Measurements from ENCODE around the gene STAT3. TPM values are rescaled to one million over a fixed set of nuclear protein-coding genes. Genes with fewer than 3 reads are reported as not detected.

The STAT3 gene
- total and polyA plus RNA-seq, 2 of the 13 experiments (the other 11 are each of a cell fraction or from before 2014, with no cell fraction given): 61.8 to 62.4 TPM

DNA sequence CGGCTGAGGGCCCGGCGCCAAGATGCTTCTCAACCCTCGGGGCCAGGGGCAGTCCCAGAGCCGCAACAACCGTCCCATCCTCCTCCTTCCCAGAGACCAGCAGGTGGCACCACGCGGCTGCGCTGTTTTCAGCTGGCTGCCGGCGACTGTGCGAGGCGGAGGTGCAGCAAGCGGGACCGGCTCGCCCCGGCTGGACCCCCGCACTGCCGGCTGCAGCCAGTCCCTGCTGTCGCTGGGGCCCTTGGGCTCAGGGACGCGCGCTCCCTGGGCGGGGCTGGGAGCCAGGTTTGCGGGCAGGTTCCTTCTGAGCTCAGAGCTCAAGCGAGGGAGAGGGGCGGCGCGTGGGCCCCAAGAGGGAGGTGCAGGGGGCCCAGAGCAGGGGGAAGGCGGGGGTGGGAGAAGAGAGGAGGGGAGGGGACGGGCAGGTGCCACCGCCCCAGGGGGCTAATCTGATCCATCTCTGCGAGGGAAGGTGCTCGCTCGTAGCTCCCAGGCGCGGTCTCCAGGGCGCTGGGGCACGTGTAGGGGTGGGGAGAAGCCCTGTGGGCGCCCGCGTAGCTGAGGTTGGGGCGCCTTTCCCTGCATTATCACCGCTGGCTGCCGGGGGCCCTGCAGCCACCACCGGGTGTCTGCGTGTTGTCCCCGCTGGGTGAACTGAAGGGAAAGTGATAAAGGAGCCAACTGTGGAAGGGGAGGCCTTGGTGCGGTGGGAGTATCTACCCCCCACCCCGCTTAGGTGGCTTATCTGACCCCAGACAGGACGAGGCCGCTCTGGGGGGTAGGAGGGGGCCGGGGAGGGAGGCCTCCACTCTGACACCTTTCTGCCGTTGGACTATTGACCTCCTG lies 75.7 kb downstream of the STAT3 start (continued):
- TF ChIP-seq, protein P1, sequence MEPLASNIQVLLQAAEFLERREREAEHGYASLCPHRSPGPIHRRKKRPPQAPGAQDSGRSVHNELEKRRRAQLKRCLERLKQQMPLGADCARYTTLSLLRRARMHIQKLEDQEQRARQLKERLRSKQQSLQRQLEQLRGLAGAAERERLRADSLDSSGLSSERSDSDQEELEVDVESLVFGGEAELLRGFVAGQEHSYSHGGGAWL (CRISPR knock-in tag; IDR thresholded peaks at IDR 0.05): peak; percentile 2; the same call in 1 of the 2 replicates
- peak; percentile 77; the same call in 1 of the 2 replicates for TF ChIP-seq PAF1 (CRISPR knock-in tag; IDR thresholded peaks at IDR 0.05)
- TF ChIP-seq, protein P2, sequence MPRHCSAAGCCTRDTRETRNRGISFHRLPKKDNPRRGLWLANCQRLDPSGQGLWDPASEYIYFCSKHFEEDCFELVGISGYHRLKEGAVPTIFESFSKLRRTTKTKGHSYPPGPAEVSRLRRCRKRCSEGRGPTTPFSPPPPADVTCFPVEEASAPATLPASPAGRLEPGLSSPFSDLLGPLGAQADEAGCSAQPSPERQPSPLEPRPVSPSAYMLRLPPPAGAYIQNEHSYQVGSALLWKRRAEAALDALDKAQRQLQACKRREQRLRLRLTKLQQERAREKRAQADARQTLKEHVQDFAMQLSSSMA (CRISPR knock-in tag; IDR thresholded peaks at IDR 0.05): no peak
- no peak for TF ChIP-seq ZNF780A (CRISPR knock-in tag; IDR thresholded peaks at IDR 0.05)
- TF ChIP-seq MAFF (IDR thresholded peaks at IDR 0.05; ENCODE audit: low read depth, low read length): no peak
- no peak for TF ChIP-seq RFX3 (CRISPR knock-in tag; IDR thresholded peaks at IDR 0.05)
- no peak for TF ChIP-seq ZNF431 (CRISPR knock-in tag; IDR thresholded peaks at IDR 0.05; ENCODE audit: borderline replicate concordance, low read depth)
- TF ChIP-seq ZNF678 (CRISPR knock-in tag; IDR thresholded peaks at IDR 0.05): peak; percentile 79; the same call in 1 of the 2 replicates
- no peak for TF ChIP-seq TCF12 (IDR thresholded peaks at IDR 0.05)
- peak; percentile 85 for TF ChIP-seq TCF12 (CRISPR knock-in tag; IDR thresholded peaks at IDR 0.05)
- no peak; the same call in 1 of the 2 replicates for TF ChIP-seq DMAP1 (CRISPR knock-in tag; IDR thresholded peaks at IDR 0.05)
- TF ChIP-seq ZNF274 (CRISPR knock-in tag; IDR thresholded peaks at IDR 0.05): peak; percentile 79; the same call in 1 of the 2 replicates
- TF ChIP-seq KAT2B (IDR thresholded peaks at IDR 0.05; ENCODE audit: borderline replicate concordance, low read depth, low read length): no peak
- TF ChIP-seq, protein P3, sequence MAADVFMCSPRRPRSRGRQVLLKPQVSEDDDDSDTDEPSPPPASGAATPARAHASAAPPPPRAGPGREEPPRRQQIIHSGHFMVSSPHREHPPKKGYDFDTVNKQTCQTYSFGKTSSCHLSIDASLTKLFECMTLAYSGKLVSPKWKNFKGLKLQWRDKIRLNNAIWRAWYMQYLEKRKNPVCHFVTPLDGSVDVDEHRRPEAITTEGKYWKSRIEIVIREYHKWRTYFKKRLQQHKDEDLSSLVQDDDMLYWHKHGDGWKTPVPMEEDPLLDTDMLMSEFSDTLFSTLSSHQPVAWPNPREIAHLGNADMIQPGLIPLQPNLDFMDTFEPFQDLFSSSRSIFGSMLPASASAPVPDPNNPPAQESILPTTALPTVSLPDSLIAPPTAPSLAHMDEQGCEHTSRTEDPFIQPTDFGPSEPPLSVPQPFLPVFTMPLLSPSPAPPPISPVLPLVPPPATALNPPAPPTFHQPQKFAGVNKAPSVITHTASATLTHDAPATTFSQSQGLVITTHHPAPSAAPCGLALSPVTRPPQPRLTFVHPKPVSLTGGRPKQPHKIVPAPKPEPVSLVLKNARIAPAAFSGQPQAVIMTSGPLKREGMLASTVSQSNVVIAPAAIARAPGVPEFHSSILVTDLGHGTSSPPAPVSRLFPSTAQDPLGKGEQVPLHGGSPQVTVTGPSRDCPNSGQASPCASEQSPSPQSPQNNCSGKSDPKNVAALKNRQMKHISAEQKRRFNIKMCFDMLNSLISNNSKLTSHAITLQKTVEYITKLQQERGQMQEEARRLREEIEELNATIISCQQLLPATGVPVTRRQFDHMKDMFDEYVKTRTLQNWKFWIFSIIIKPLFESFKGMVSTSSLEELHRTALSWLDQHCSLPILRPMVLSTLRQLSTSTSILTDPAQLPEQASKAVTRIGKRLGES (CRISPR knock-in tag; IDR thresholded peaks at IDR 0.05; ENCODE audit: borderline replicate concordance): no peak
- TF ChIP-seq, protein P4, sequence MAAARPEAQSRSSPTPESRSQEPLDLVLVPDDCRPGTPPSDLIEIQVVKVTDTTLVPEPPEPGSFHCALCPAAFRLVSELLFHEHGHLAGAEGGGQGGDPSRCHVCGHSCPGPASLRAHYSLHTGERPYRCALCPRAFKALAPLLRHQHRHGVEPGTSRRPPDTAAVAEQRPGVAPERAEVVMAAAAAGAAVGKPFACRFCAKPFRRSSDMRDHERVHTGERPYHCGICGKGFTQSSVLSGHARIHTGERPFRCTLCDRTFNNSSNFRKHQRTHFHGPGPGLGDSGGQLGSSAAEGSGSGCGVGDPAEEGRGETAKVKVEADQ (CRISPR knock-in tag; IDR thresholded peaks at IDR 0.05; ENCODE audit: borderline replicate concordance): no peak
- no peak for TF ChIP-seq HMG20A (CRISPR knock-in tag; IDR thresholded peaks at IDR 0.05; ENCODE audit: borderline replicate concordance)
- no peak for TF ChIP-seq ZNF720 (CRISPR knock-in tag; IDR thresholded peaks at IDR 0.05)
- TF ChIP-seq, protein P5, sequence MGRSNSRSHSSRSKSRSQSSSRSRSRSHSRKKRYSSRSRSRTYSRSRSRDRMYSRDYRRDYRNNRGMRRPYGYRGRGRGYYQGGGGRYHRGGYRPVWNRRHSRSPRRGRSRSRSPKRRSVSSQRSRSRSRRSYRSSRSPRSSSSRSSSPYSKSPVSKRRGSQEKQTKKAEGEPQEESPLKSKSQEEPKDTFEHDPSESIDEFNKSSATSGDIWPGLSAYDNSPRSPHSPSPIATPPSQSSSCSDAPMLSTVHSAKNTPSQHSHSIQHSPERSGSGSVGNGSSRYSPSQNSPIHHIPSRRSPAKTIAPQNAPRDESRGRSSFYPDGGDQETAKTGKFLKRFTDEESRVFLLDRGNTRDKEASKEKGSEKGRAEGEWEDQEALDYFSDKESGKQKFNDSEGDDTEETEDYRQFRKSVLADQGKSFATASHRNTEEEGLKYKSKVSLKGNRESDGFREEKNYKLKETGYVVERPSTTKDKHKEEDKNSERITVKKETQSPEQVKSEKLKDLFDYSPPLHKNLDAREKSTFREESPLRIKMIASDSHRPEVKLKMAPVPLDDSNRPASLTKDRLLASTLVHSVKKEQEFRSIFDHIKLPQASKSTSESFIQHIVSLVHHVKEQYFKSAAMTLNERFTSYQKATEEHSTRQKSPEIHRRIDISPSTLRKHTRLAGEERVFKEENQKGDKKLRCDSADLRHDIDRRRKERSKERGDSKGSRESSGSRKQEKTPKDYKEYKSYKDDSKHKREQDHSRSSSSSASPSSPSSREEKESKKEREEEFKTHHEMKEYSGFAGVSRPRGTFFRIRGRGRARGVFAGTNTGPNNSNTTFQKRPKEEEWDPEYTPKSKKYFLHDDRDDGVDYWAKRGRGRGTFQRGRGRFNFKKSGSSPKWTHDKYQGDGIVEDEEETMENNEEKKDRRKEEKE (IDR thresholded peaks at IDR 0.05): no peak
- TF ChIP-seq HNF4G (IDR thresholded peaks at IDR 0.05; ENCODE audit: borderline replicate concordance, low read depth, low read length): peak; percentile 6; the same call in 1 of the 2 replicates
- TF ChIP-seq HNF4G (CRISPR knock-in tag; IDR thresholded peaks at IDR 0.05; ENCODE audit: borderline replicate concordance, low read depth): no peak
